DND-41 (cell line): ENCODE data around the gene TSPAN14.
A peak's percentile ranks its signal among the peaks of the same experiment; 100 is the strongest.

ENCODE experiments used
- ATAC-seq: fragments of 200-7000 bp; cut with Tn5 transposase; 3 replicates; pipeline ENCODE4 v1.9.1; 2021; ENCODE audit warnings: low read depth; ENCODE audit not compliant: insufficient read depth
- DNase-seq: peaks from one replicate; pipeline ENCODE4 v3.0.0-alpha.2; 2020
- H2AFZ ChIP-seq: 2 replicates; pipeline ENCODE4 v1.6.0; 2012; ENCODE audit warnings: low read depth, low read length
- H3K27ac ChIP-seq: 2 replicates; pipeline ENCODE4 v1.5.1; 2012; ENCODE audit warnings: low read length, inconsistent platforms
- H3K27me3 ChIP-seq: fragments of 200-600 bp; sonication (generic); 2 replicates; pipeline ENCODE4 v1.6.0; 2012; ENCODE audit warnings: low read length, mild to moderate bottlenecking, inconsistent platforms; ENCODE audit not compliant: insufficient read depth, poor library complexity
- H3K36me3 ChIP-seq: 2 replicates; pipeline ENCODE4 v1.5.1; 2012; ENCODE audit warnings: low read length, inconsistent platforms; ENCODE audit not compliant: insufficient read depth
- H3K4me1 ChIP-seq: 2 replicates; pipeline ENCODE4 v1.5.1; 2012; ENCODE audit warnings: mild to moderate bottlenecking, low read length; ENCODE audit not compliant: insufficient read depth
- H3K4me2 ChIP-seq: 2 replicates; pipeline ENCODE4 v1.6.0; 2012; ENCODE audit warnings: mild to moderate bottlenecking, moderate library complexity, low read length, inconsistent platforms; ENCODE audit not compliant: insufficient read depth
- H3K4me3 ChIP-seq, 2 experiments: fragments of 200-600 bp in 1 of 2; shearing (Covaris generic) in 1 of 2; 2 replicates each; pipeline ENCODE4 v1.5.1; 2012 to 2016; ENCODE audit warnings: inconsistent platforms in 2 of 2, low read length in 2 of 2, mild to moderate bottlenecking in 2 of 2, low read depth in 1 of 2, moderate library complexity in 1 of 2
- H3K79me2 ChIP-seq: 2 replicates; pipeline ENCODE4 v1.6.0; 2012; ENCODE audit warnings: low read length, inconsistent platforms; ENCODE audit not compliant: insufficient read depth
- H3K9ac ChIP-seq: 2 replicates; pipeline ENCODE4 v1.6.0; 2012; ENCODE audit warnings: low read depth, mild to moderate bottlenecking, inconsistent platforms, low read length, moderate library complexity
- H3K9me3 ChIP-seq: 2 replicates; pipeline ENCODE4 v1.5.1; 2012; ENCODE audit warnings: low read length, moderate library complexity, mild to moderate bottlenecking, inconsistent platforms; ENCODE audit not compliant: insufficient read depth, severe bottlenecking
- H4K20me1 ChIP-seq: 2 replicates; pipeline ENCODE4 v1.6.0; 2012; ENCODE audit warnings: low read length; ENCODE audit not compliant: insufficient read depth
- EZH2 ChIP-seq: IDR thresholded peaks from 3 replicates; pipeline ENCODE4 v1.6.1; 2012; ENCODE audit warnings: borderline replicate concordance, low read depth, mild to moderate bottlenecking, moderate library complexity, low read length, inconsistent platforms; ENCODE audit not compliant: severe bottlenecking
- TF ChIP-seq, protein P1 (sequence below): IDR thresholded peaks from 2 replicates; pipeline ENCODE4 v1.5.1; 2012; ENCODE audit warnings: borderline replicate concordance, low read length, moderate library complexity, mild to moderate bottlenecking; ENCODE audit not compliant: poor library complexity, severe bottlenecking; ENCODE audit errors: extremely low read depth

Gene TSPAN14

DNA sequence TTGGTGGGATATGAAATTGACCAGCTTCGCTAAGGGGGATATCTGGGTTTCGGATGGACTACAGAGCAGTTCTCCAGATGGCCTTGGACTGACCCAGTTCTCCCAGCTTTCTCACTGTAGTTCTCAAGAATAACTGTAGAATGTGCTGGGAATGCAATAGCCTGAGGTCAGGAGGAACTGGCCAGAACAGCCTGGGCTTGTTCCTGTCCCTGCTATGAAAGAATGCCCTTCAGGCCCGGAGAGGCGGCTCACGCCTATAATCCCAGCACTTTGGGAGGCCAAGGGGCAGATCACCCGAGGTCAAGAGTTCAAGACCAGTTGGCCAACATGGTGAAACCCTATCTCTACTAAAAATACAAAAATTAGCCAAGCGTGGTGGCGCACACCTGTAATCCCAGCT is 12.3 kb upstream of the TSPAN14 start:
- Histone ChIP-seq H3K9me3 (no peaks in the 10 kb centered on the region), H3K36me3 (no peaks in the 10 kb centered on the region), H3K27ac (no peak overlapping the region), H3K27me3 (peaks cover 3% of the 10 kb centered on the region), H3K4me2 (no peak overlapping the region), H3K9ac (no peak overlapping the region), H3K4me1 (peaks cover 3% of the 10 kb centered on the region; the same call in 1 of the 2 replicates), H2AFZ (no peak overlapping the region), H4K20me1 (no peaks in the 10 kb centered on the region), H3K4me3 (no peak overlapping the region), H3K79me2 (no peaks in the 10 kb centered on the region)
- ATAC-seq = no peak
- TF ChIP-seq EZH2 = no peak
- TF ChIP-seq, protein P1, sequence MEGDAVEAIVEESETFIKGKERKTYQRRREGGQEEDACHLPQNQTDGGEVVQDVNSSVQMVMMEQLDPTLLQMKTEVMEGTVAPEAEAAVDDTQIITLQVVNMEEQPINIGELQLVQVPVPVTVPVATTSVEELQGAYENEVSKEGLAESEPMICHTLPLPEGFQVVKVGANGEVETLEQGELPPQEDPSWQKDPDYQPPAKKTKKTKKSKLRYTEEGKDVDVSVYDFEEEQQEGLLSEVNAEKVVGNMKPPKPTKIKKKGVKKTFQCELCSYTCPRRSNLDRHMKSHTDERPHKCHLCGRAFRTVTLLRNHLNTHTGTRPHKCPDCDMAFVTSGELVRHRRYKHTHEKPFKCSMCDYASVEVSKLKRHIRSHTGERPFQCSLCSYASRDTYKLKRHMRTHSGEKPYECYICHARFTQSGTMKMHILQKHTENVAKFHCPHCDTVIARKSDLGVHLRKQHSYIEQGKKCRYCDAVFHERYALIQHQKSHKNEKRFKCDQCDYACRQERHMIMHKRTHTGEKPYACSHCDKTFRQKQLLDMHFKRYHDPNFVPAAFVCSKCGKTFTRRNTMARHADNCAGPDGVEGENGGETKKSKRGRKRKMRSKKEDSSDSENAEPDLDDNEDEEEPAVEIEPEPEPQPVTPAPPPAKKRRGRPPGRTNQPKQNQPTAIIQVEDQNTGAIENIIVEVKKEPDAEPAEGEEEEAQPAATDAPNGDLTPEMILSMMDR = no peak
- no peak for DNase-seq

DNA sequence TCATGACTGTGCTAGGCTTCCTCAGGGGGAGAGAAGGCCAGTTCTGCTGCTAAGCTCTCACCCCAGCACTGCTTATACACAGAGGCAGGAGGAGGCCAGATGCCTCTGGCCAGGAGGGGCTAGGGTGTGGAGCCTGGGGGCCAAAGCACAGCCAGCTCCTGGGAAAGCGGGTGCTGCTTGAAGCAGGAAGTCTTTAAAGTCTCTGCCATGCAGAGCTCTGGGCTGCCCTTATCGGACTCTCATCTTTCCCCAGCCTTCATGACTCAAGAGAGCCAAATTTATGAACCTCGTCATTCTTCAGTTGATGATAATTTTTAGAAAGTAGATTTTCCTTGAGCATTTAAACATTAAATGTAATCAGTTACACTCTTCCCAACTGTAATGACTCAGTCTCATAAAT is 11.2 kb upstream of the TSPAN14 start:
- Histone ChIP-seq H2AFZ (no peak overlapping the region), H3K9me3 (no peaks in the 10 kb centered on the region), H3K9ac (no peak overlapping the region), H3K4me3 (no peak overlapping the region), H3K27me3 (peaks cover 5% of the 10 kb centered on the region), H3K4me2 (no peak overlapping the region), H3K27ac (no peak overlapping the region), H4K20me1 (no peaks in the 10 kb centered on the region), H3K36me3 (no peaks in the 10 kb centered on the region), H3K79me2 (no peaks in the 10 kb centered on the region), H3K4me1 (peaks cover 3% of the 10 kb centered on the region; the same call in 1 of the 2 replicates)
- TF ChIP-seq, protein P1 = no peak
- no peak for TF ChIP-seq EZH2
- ATAC-seq (no peak), DNase-seq (no peak)

DNA sequence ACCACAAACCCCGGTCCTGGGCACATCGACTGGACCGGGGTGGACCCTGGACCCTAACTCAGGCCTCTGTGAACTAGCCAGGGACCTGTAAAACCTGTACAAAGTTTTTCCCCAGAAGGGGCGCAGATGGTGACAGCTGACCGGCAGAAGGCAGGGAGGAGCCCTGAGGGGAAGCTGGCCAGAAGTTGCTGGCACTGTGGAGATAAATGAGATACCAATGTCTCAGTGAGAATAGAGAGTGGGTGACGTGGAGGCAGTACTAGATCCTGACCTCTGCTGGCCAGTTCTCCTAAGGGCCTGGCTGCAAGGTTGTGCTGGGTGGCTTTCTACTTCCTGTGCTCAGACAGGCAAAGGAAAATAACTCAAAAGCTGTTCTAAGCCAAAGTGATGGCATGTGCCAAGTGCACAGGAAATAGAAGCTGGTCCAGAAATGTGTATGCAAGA is 10.6 kb upstream of the TSPAN14 start:
- Histone ChIP-seq H3K36me3 (no peaks in the 10 kb centered on the region), H4K20me1 (no peaks in the 10 kb centered on the region), H3K4me2 (no peak overlapping the region), H3K4me1 (peaks cover 3% of the 10 kb centered on the region; the same call in 1 of the 2 replicates), H3K27me3 (peaks cover 5% of the 10 kb centered on the region), H3K9ac (no peak overlapping the region), H3K4me3 (no peak overlapping the region), H3K9me3 (no peaks in the 10 kb centered on the region), H3K79me2 (no peaks in the 10 kb centered on the region), H3K27ac (no peak overlapping the region), H2AFZ (no peak overlapping the region)
- DNase-seq (no peak), ATAC-seq (peak; percentile 51; the same call in 2 of the 3 replicates)
- TF ChIP-seq, protein P1 = peak; percentile 29
- no peak for TF ChIP-seq EZH2

DNA sequence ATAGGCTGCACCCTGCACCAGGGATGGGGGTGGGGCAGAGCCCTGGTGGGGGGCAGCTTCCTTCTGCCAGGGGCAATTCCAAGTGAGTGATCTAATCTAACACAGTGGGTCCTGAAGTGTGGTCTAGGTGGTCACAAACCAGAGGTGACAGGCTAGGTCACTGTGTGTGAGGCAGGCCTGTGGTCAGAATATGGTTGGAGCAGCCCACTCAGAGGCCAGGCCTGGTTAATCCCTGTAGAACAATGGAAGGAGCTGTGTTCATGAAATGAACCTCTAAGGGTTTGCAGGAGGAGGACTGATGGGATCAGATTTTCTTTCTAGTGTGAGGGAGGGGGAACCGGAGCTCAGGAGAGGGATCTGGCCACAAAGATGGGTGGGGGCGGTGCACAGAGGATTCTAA is 10.0 kb upstream of the TSPAN14 start:
- TF ChIP-seq, protein P1 = no peak
- Histone ChIP-seq H3K27me3 (peaks cover 5% of the 10 kb centered on the region), H2AFZ (no peak overlapping the region), H3K4me2 (no peak overlapping the region), H4K20me1 (no peaks in the 10 kb centered on the region), H3K36me3 (no peaks in the 10 kb centered on the region), H3K79me2 (no peaks in the 10 kb centered on the region), H3K4me3 (no peak overlapping the region), H3K9me3 (no peaks in the 10 kb centered on the region), H3K27ac (no peak overlapping the region), H3K9ac (no peak overlapping the region), H3K4me1 (peaks cover 3% of the 10 kb centered on the region; the same call in 1 of the 2 replicates)
- ATAC-seq = no peak
- DNase-seq = no peak
